Sigmoid colon (tissue), 4 donors: ENCODE measurements around the gene TNNI3K.

Source experiments
- EP300 ChIP-seq, 4 donors: sonication (generic); formaldehyde crosslinking; IDR thresholded peaks; one replicate each; pipeline ENCODE4 v1.6.1; 2017; ENCODE audit warnings: antibody characterized with exemption in 4 of 4
- POLR2A ChIP-seq, 2 donors: fragments of 450-650 bp; IDR thresholded peaks; one replicate each; pipeline ENCODE4 v1.6.1; 2016; ENCODE audit warnings: antibody characterized with exemption in 2 of 2, mild to moderate bottlenecking in 2 of 2, moderate library complexity in 2 of 2
- POLR2AphosphoS5 ChIP-seq, 4 donors: sonication (generic); formaldehyde crosslinking; IDR thresholded peaks; one replicate each; pipeline ENCODE4 v1.6.1; 2017; ENCODE audit warnings: antibody characterized with exemption in 4 of 4
- TF ChIP-seq, protein P1 (sequence below), 4 experiments: fragments of 450-650 bp in 3 of 4; fragments of 200-600 bp in 1 of 4; IDR thresholded peaks; one replicate each; pipeline ENCODE4 v1.5.1; 2016 to 2019; ENCODE audit warnings: antibody characterized with exemption in 4 of 4, mild to moderate bottlenecking in 3 of 4, moderate library complexity in 2 of 4

DNA sequence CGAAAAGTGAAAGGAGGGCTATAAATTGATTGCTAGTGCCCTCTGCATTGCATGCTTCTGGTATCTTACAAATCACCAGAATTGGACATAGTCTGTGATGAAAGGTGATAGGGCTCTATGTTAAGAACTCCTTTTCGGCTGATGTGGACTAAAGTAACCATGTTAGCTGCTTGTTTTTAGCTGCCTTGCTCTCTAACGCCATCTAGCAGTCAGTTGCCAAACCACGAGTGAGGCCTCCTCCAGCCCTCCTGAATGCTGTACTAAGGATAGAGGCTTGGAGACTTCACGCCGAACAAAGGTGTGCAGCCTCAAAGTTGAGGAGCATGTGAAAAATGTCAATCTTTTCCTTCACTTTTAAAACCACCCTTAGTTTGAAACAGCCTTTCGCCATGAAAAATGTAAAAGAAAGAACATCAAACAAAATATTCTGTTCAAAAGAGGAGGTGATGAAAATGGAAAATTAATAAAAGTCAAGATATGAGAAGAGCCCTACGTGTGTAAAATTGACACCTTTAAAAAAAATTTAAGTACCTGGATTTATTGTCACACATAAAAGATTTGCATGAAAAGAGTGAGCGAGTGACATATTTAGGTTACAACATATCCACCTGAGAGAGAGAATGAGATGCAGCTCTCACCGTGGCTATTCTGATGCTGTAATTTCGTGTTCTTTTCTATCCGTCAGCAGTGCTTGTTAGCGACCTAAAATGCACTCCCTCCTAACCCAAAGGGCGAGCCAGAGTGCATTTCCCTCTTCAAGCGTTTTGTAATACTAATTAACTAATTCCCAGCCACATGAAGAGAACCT lies 269.1 kb downstream of the TNNI3K start:
- TF ChIP-seq, protein P1, sequence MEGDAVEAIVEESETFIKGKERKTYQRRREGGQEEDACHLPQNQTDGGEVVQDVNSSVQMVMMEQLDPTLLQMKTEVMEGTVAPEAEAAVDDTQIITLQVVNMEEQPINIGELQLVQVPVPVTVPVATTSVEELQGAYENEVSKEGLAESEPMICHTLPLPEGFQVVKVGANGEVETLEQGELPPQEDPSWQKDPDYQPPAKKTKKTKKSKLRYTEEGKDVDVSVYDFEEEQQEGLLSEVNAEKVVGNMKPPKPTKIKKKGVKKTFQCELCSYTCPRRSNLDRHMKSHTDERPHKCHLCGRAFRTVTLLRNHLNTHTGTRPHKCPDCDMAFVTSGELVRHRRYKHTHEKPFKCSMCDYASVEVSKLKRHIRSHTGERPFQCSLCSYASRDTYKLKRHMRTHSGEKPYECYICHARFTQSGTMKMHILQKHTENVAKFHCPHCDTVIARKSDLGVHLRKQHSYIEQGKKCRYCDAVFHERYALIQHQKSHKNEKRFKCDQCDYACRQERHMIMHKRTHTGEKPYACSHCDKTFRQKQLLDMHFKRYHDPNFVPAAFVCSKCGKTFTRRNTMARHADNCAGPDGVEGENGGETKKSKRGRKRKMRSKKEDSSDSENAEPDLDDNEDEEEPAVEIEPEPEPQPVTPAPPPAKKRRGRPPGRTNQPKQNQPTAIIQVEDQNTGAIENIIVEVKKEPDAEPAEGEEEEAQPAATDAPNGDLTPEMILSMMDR (IDR thresholded peaks at IDR 0.05): peak in 2 of 4 experiments; percentile 36 to 47
- no peak for TF ChIP-seq EP300 (IDR thresholded peaks at IDR 0.05)
- TF ChIP-seq POLR2A (IDR thresholded peaks at IDR 0.05): no peak
- TF ChIP-seq POLR2AphosphoS5 (IDR thresholded peaks at IDR 0.05): no peak
